Fibroblast of lung (primary cell): Measurements from ENCODE around the gene TFAP2D. TPM values are rescaled to one million over a fixed set of nuclear protein-coding genes. Genes with fewer than 3 reads are reported as not detected.

Experiments used
- DNase-seq, 2 donors: peaks; one replicate each; pipeline versions ENCODE4 v3.0.0 to v3.0.0-alpha.2; 2010; ENCODE audit warnings: low read depth in 2 of 2
- H2AFZ ChIP-seq: 2 replicates; pipeline ENCODE4 v1.5.1; 2012; ENCODE audit warnings: low read length, control low read depth, inconsistent platforms
- H3K27ac ChIP-seq: 2 replicates; pipeline ENCODE4 v1.5.1; 2011; ENCODE audit warnings: low read length, control low read depth; ENCODE audit not compliant: insufficient read depth
- H3K27me3 ChIP-seq: 2 replicates; pipeline ENCODE4 v1.5.1; 2011; ENCODE audit warnings: mild to moderate bottlenecking, low read length; ENCODE audit not compliant: control insufficient read depth, insufficient read depth
- H3K36me3 ChIP-seq: 2 replicates; pipeline ENCODE4 v1.5.1; 2011; ENCODE audit warnings: low read length; ENCODE audit not compliant: control insufficient read depth, insufficient read depth
- H3K4me1 ChIP-seq: 2 replicates; pipeline ENCODE4 v1.5.1; 2011; ENCODE audit warnings: low read length; ENCODE audit not compliant: control insufficient read depth, insufficient read depth; ENCODE audit errors: extremely low read depth
- H3K4me2 ChIP-seq: 2 replicates; pipeline ENCODE4 v1.5.1; 2011; ENCODE audit warnings: low read length, control low read depth; ENCODE audit not compliant: insufficient read depth; ENCODE audit errors: extremely low read depth
- H3K4me3 ChIP-seq, 4 experiments: fragments of 200-600 bp in 1 of 4; sonication (generic) in 1 of 4; replicated peaks in 1 of 4; 2 replicates each; pipeline ENCODE4 v1.5.1; 2011 to 2016; ENCODE audit warnings: low read length in 4 of 4, low read depth in 3 of 4, mild to moderate bottlenecking in 3 of 4, control low read depth in 2 of 4, inconsistent platforms in 1 of 4, mixed read lengths in 1 of 4; ENCODE audit not compliant: insufficient read depth in 1 of 4; ENCODE audit errors: control extremely low read depth in 1 of 4
- H3K79me2 ChIP-seq: 2 replicates; pipeline ENCODE4 v1.5.1; 2012; ENCODE audit warnings: mild to moderate bottlenecking, low read length, inconsistent platforms; ENCODE audit not compliant: control insufficient read depth, insufficient read depth
- H3K9ac ChIP-seq: 2 replicates; pipeline ENCODE4 v1.5.1; 2011; ENCODE audit warnings: mild to moderate bottlenecking, low read length, control low read depth; ENCODE audit not compliant: insufficient read depth
- H3K9me3 ChIP-seq: 2 replicates; pipeline ENCODE4 v1.5.1; 2012; ENCODE audit warnings: low read depth, low read length; ENCODE audit not compliant: control insufficient read depth, insufficient read depth
- H4K20me1 ChIP-seq: 2 replicates; pipeline ENCODE4 v1.5.1; 2011; ENCODE audit warnings: low read length; ENCODE audit not compliant: control insufficient read depth, insufficient read depth; ENCODE audit errors: extremely low read depth
- EZH2 ChIP-seq: IDR thresholded peaks from 2 replicates; pipeline ENCODE4 v1.5.1; 2012; ENCODE audit warnings: low read length, control low read depth, mild to moderate bottlenecking; ENCODE audit errors: missing control alignments
- polyA plus RNA-seq, 2 donors: library from polyadenylated mRNA; depleted of rRNA in 1 of 2; stranded (reverse) in 1 of 2; unstranded in 1 of 2; fragments of >200 nt; gene quantifications; 2 replicates each; pipeline ENCODE4 v1.2.1, GENCODE V29; 2011 to 2012; ENCODE audit warnings: missing spikeins in 1 of 2
- total RNA-seq: library from RNA; depleted of rRNA; stranded (reverse); fragments of >200 nt; gene quantifications from 2 replicates; pipeline ENCODE4 v1.2.1, GENCODE V29; 2014
- TF ChIP-seq, protein P1 (sequence below), 2 donors: IDR thresholded peaks in 1 of 2; conservative IDR thresholded peaks in 1 of 2; 1 replicate in 1 of 2; 2 replicates in 1 of 2; pipeline ENCODE4 v1.5.1; 2011 to 2012; ENCODE audit warnings: low read length in 2 of 2, control low read depth in 1 of 2, inconsistent platforms in 1 of 2, low read depth in 1 of 2, mild to moderate bottlenecking in 1 of 2

The TFAP2D gene
- total and polyA plus RNA-seq, 2 donors (not counting 1 experiment from before 2014, with no cell fraction given): not detected

GRCh38 chr6:50734488-50734887 lies 21.2 kb downstream of the TFAP2D start:
- Histone ChIP-seq H3K9ac (no peak overlapping the region), H3K79me2 (no peaks in the 10 kb centered on the region), H3K9me3 (no peaks in the 10 kb centered on the region), H3K36me3 (no peaks in the 10 kb centered on the region), H3K4me2 (no peak overlapping the region), H3K4me1 (no peaks in the 10 kb centered on the region), H2AFZ (no peak overlapping the region), H3K27me3 (no peaks in the 10 kb centered on the region), H4K20me1 (no peaks in the 10 kb centered on the region), H3K4me3 (no peak overlapping the region), H3K27ac (no peak overlapping the region)
- no peak for TF ChIP-seq EZH2
- TF ChIP-seq, protein P1, sequence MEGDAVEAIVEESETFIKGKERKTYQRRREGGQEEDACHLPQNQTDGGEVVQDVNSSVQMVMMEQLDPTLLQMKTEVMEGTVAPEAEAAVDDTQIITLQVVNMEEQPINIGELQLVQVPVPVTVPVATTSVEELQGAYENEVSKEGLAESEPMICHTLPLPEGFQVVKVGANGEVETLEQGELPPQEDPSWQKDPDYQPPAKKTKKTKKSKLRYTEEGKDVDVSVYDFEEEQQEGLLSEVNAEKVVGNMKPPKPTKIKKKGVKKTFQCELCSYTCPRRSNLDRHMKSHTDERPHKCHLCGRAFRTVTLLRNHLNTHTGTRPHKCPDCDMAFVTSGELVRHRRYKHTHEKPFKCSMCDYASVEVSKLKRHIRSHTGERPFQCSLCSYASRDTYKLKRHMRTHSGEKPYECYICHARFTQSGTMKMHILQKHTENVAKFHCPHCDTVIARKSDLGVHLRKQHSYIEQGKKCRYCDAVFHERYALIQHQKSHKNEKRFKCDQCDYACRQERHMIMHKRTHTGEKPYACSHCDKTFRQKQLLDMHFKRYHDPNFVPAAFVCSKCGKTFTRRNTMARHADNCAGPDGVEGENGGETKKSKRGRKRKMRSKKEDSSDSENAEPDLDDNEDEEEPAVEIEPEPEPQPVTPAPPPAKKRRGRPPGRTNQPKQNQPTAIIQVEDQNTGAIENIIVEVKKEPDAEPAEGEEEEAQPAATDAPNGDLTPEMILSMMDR (conservative IDR thresholded peaks at IDR 0.05 in 1 of 2, IDR thresholded peaks at IDR 0.05 in 1 of 2; ENCODE audit: low read depth in 1 of 2, low read length in 2 of 2): no peak
- DNase-seq: no peak

- TF ChIP-seq, protein P1 (conservative IDR thresholded peaks at IDR 0.05 in 1 of 2, IDR thresholded peaks at IDR 0.05 in 1 of 2; ENCODE audit: low read depth in 1 of 2, low read length in 2 of 2): no peak
- TF ChIP-seq EZH2: no peak
- no peak for DNase-seq
- H2AFZ ChIP-seq: no peak overlapping the region
Measured at GRCh38 chr6:50742161-50742560, 28.8 kb downstream of the TFAP2D start.

GRCh38 chr6:50744976-50745375 lies 31.6 kb downstream of the TFAP2D start:
- Histone ChIP-seq H3K4me1 (no peaks in the 10 kb centered on the region), H3K9ac (no peak overlapping the region), H3K9me3 (no peaks in the 10 kb centered on the region), H3K27ac (no peak overlapping the region), H3K27me3 (no peaks in the 10 kb centered on the region), H2AFZ (no peak overlapping the region), H3K4me2 (no peak overlapping the region), H3K79me2 (no peaks in the 10 kb centered on the region), H3K4me3 (no peak overlapping the region), H4K20me1 (no peaks in the 10 kb centered on the region), H3K36me3 (no peaks in the 10 kb centered on the region)
- TF ChIP-seq, protein P1 (conservative IDR thresholded peaks at IDR 0.05 in 1 of 2, IDR thresholded peaks at IDR 0.05 in 1 of 2; ENCODE audit: low read depth in 1 of 2, low read length in 2 of 2): no peak
- no peak for TF ChIP-seq EZH2
- DNase-seq: no peak

More at GRCh38 chr6:50742161-50742560, 28.8 kb downstream of the TFAP2D start:
- Histone ChIP-seq H3K27me3 (no peaks in the 10 kb centered on the region), H3K79me2 (no peaks in the 10 kb centered on the region), H3K4me3 (no peak overlapping the region), H3K4me1 (no peaks in the 10 kb centered on the region), H3K9ac (no peak overlapping the region), H3K27ac (no peak overlapping the region), H3K4me2 (no peak overlapping the region), H3K36me3 (no peaks in the 10 kb centered on the region), H3K9me3 (no peaks in the 10 kb centered on the region), H4K20me1 (no peaks in the 10 kb centered on the region)
